HL-60 (cell line): ENCODE measurements around the gene ZBP1.

Source experiments
- DNase-seq, 2 experiments: peaks; one replicate each; pipeline ENCODE4 v3.0.0-alpha.2; 2010 to 2020; ENCODE audit warnings: low read depth in 1 of 2, low spot score in 1 of 2
- H3K27ac ChIP-seq: fragments of 250-450 bp; sonication (Bioruptor Pico); replicated peaks from 2 replicates; pipeline ENCODE4 v1.5.1; 2020; ENCODE audit warnings: mild to moderate bottlenecking, moderate library complexity
- H3K27me3 ChIP-seq: fragments of 250-450 bp; sonication (Bioruptor Pico); 2 replicates; pipeline ENCODE4 v1.5.1; 2021; ENCODE audit warnings: mild to moderate bottlenecking, moderate library complexity; ENCODE audit not compliant: insufficient read depth, poor library complexity, severe bottlenecking
- H3K4me3 ChIP-seq: replicated peaks from 2 replicates; pipeline ENCODE4 v1.5.1; 2011; ENCODE audit warnings: mild to moderate bottlenecking, control low read depth, low read length; ENCODE audit not compliant: insufficient read depth
- GABPA ChIP-seq: IDR thresholded peaks from 2 replicates; pipeline ENCODE4 v1.6.1; 2012; ENCODE audit warnings: low read depth
- POLR2AphosphoS5 ChIP-seq: IDR thresholded peaks from 2 replicates; pipeline ENCODE4 v1.6.1; 2012; ENCODE audit warnings: low read depth
- SPI1 ChIP-seq: IDR thresholded peaks from 2 replicates; pipeline ENCODE4 v1.6.1; 2012; ENCODE audit warnings: low read depth, mild to moderate bottlenecking, borderline replicate concordance
- TF ChIP-seq, protein P1 (sequence below): IDR thresholded peaks from one replicate; pipeline ENCODE4 v1.5.1; 2011; ENCODE audit warnings: low read length, control low read depth, inconsistent platforms; ENCODE audit not compliant: insufficient read depth
- TF ChIP-seq, protein P2 (sequence below): IDR thresholded peaks from 2 replicates; pipeline ENCODE4 v1.6.1; 2012; ENCODE audit warnings: low read depth; ENCODE audit not compliant: insufficient replicate concordance

ZBP1 gene

DNA sequence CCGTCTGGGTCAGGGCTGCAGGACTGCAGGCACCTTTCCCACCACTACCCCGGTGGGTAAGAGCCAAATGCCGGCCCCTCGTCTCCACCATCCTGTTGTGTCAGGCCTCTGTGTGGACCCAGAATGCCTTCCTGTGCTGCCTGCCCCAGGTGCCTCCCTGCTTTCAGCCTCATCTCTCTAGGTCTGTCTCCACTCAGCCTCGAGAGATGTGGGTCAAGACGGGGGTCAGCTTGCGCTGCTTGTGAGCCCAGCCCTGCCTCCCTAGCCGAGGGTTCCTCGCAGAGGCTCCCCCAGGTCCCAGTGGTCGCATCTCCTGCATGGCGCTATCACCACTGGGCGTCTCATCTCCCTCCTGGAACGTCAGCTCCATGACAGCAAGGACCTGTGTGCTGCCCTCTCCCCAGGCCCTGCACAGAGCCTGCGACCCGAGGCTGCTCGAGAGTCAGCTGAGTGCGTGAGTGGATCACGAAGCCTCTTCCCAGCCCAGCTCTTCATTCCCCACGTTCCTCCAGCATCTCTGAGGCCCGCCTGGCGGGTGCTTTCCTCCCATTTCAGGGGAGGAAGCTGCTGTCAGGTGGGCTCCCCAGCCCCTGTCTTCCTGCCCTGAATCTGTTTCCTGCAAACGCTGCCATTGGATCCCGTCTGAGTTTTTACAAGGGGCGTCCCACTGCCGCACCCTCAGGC is 38.7 kb upstream of the ZBP1 start:
- H3K27ac ChIP-seq, result no peak overlapping the region
- TF ChIP-seq POLR2AphosphoS5, result no peak
- TF ChIP-seq SPI1, result no peak
- no peak for TF ChIP-seq GABPA
- TF ChIP-seq, protein P1, sequence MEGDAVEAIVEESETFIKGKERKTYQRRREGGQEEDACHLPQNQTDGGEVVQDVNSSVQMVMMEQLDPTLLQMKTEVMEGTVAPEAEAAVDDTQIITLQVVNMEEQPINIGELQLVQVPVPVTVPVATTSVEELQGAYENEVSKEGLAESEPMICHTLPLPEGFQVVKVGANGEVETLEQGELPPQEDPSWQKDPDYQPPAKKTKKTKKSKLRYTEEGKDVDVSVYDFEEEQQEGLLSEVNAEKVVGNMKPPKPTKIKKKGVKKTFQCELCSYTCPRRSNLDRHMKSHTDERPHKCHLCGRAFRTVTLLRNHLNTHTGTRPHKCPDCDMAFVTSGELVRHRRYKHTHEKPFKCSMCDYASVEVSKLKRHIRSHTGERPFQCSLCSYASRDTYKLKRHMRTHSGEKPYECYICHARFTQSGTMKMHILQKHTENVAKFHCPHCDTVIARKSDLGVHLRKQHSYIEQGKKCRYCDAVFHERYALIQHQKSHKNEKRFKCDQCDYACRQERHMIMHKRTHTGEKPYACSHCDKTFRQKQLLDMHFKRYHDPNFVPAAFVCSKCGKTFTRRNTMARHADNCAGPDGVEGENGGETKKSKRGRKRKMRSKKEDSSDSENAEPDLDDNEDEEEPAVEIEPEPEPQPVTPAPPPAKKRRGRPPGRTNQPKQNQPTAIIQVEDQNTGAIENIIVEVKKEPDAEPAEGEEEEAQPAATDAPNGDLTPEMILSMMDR, result no peak
- TF ChIP-seq, protein P2, sequence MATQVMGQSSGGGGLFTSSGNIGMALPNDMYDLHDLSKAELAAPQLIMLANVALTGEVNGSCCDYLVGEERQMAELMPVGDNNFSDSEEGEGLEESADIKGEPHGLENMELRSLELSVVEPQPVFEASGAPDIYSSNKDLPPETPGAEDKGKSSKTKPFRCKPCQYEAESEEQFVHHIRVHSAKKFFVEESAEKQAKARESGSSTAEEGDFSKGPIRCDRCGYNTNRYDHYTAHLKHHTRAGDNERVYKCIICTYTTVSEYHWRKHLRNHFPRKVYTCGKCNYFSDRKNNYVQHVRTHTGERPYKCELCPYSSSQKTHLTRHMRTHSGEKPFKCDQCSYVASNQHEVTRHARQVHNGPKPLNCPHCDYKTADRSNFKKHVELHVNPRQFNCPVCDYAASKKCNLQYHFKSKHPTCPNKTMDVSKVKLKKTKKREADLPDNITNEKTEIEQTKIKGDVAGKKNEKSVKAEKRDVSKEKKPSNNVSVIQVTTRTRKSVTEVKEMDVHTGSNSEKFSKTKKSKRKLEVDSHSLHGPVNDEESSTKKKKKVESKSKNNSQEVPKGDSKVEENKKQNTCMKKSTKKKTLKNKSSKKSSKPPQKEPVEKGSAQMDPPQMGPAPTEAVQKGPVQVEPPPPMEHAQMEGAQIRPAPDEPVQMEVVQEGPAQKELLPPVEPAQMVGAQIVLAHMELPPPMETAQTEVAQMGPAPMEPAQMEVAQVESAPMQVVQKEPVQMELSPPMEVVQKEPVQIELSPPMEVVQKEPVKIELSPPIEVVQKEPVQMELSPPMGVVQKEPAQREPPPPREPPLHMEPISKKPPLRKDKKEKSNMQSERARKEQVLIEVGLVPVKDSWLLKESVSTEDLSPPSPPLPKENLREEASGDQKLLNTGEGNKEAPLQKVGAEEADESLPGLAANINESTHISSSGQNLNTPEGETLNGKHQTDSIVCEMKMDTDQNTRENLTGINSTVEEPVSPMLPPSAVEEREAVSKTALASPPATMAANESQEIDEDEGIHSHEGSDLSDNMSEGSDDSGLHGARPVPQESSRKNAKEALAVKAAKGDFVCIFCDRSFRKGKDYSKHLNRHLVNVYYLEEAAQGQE, result no peak
- no peak overlapping the region for H3K4me3 ChIP-seq
- H3K27me3 ChIP-seq, result no peaks in the 10 kb centered on the region
- DNase-seq, result no peak

DNA sequence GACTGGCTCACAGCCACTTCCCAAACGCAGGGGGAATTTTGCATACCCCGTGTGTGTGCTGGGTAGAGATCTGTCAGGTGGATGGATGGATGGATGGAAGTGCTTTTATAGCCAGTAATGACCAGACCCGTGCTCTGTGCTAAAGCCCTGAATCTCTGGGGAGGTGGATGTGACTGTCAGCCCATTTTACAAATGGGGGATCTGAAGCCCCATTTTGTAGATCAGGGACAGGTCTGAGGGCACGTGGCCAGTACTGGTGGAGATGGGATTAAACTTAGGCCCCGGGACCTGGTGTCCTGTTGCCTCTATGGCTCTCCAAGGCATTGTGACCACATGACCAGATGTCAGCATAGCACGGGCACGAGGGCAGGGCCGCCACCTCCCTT is 38.2 kb upstream of the ZBP1 start:
- no peak overlapping the region for H3K4me3 ChIP-seq
- no peak overlapping the region for H3K27ac ChIP-seq
- TF ChIP-seq POLR2AphosphoS5 (no peak), SPI1 (no peak), GABPA (no peak)
- TF ChIP-seq, protein P2, result no peak
- TF ChIP-seq, protein P1, result no peak
- DNase-seq, result no peak
- H3K27me3 ChIP-seq, result no peaks in the 10 kb centered on the region

DNA sequence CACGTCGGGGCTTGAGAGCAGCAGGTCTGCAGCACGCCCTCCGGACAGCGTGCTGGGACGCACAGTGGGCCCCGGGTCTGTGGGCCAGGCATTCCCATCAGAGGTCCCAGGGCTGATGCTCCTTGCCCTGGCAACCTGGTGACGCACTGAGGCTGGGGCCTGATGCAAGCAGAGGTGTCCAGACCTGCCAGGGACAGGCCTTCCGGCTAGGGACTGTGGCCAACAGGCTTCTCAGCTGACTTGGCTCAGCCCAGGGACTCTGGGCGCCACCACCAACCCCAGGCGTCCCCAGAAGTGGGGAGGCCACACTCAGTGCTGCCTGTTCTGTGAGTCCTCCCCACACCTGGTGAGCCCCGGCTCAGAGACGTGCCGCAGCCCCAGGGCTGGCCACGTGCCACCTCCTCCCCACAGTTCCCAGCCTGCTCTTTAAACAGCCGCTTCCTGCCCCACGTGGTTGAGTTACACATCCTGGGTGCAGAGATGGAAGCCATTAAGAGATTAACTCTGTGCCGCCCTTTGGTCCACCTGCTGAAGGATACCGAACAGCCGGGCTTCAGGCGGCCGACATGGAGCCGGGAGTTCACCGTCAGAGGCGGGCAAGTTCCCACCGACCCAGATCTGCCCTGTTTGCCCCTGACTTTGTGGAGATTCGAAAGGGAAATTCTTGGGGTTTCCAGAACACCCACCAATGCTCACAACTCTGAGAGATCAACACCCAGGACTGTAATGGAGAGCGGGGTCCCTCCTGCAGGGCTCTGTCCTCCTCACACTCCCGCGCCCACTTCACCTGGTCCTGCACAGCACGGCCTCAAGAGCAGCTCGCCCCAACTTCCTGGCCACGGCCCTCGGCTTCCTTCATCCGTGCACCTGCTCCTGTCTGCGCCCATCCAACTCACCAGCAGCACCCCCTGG is 37.6 kb upstream of the ZBP1 start:
- Histone ChIP-seq H3K4me3 (no peak overlapping the region), H3K27ac (no peak overlapping the region), H3K27me3 (no peaks in the 10 kb centered on the region)
- TF ChIP-seq SPI1, result no peak
- TF ChIP-seq, protein P2, result no peak
- no peak for TF ChIP-seq GABPA
- TF ChIP-seq, protein P1, result no peak
- DNase-seq, result no peak
